ENCODE measurements around the gene GALNT10.

- TF ChIP-seq CTCF (IDR thresholded peaks at IDR 0.05) (no peak), EZH2 (IDR thresholded peaks at IDR 0.05) (no peak)
Measured at GRCh38 chr5:154365823-154366222, 175.3 kb downstream of the GALNT10 start.
